ENCODE data around the gene GALNT9. TPM values are rescaled to one million over a fixed set of nuclear protein-coding genes. Genes with fewer than 3 reads are reported as not detected.
"Not testable (repeated sequence)": the region's sequence is repeated elsewhere in the genome, so short reads cannot be mapped to it uniquely, and the experiment has no call there.

The GALNT9 gene
- total and polyA plus RNA-seq, 2 donors = 0.91 to 1.5 TPM

DNA sequence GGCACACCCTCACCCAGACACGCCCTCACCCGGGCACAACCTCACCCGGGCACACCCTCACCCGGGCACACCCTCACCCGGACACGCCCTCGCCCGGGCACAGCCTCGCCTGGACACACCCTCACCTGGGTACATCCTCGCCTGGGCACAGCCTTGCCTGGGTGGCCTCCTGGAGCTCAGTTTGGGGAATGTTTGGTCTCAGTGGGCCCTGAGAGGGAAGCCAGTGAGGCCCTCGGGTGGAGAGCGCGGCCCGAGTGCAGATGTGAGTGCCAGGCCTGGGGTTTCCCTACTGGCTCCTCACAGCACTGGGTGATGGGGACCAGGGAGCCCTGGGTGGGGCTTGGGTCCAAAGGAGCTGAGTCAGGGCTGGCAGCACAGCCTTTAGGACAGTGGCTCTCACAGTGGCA lies 23.8 kb downstream of the GALNT9 start:
- no peak for DNase-seq (ENCODE audit: low read depth in 6 of 9, low spot score in 9 of 9)
- Histone ChIP-seq H3K9me3 (ENCODE audit: control insufficient read depth in 2 of 2, insufficient read depth in 1 of 2, low read length in 1 of 2) (peaks cover 0 to 19% of the 10 kb centered on the region in 2 donors), H3K4me3 (ENCODE audit: low read length in 2 of 2) (no peak overlapping the region), H3K27ac (ENCODE audit: low read depth in 1 of 2, low read length in 1 of 2) (no peak overlapping the region), H3K4me1 (ENCODE audit: control insufficient read depth in 2 of 2, insufficient read depth in 2 of 2, low read length in 2 of 2) (no peaks in the 10 kb centered on the region), H3K36me3 (ENCODE audit: control insufficient read depth in 2 of 2, insufficient read depth in 2 of 2, low read length in 1 of 2) (no peaks in the 10 kb centered on the region), H3K27me3 (ENCODE audit: control insufficient read depth in 2 of 2, insufficient read depth in 1 of 2, low read length in 1 of 2) (peaks cover 0 to 4% of the 10 kb centered on the region in 2 donors)
- 91% methylated on average over 14 of the region's 14 CpGs for WGBS

DNA sequence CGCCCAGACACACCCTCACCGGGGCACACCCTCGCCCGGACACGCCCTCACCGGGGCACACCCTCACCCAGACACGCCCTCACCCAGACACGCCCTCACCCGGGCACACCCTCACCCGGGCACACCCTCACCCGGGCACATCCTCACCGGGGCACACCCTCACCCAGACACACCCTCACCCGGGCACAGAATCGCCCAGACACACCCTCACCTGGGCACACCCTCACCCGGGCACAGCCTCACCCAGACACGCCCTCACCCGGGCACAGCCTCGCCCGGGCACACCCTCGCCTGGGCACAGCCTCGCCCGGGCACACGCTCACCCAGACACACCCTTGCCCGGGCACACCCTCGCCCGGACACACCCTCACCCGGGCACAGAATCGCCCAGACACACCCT lies 24.5 kb downstream of the GALNT9 start:
- H3K4me1 ChIP-seq (ENCODE audit: control insufficient read depth in 2 of 2, insufficient read depth in 2 of 2, low read length in 2 of 2); H3K36me3 ChIP-seq (ENCODE audit: control insufficient read depth in 2 of 2, insufficient read depth in 2 of 2, low read length in 1 of 2); H3K27ac ChIP-seq (ENCODE audit: low read depth in 1 of 2, low read length in 1 of 2); H3K4me3 ChIP-seq (ENCODE audit: low read length in 2 of 2); DNase-seq (ENCODE audit: low read depth in 6 of 9, low spot score in 9 of 9); H3K27me3 ChIP-seq (ENCODE audit: control insufficient read depth in 2 of 2, insufficient read depth in 1 of 2, low read length in 1 of 2): not testable (repeated sequence)
- WGBS = 100% methylated on average over 1 of the region's 28 CpGs
- peaks cover 0 to 16% of the 10 kb centered on the region in 2 donors for H3K9me3 ChIP-seq (ENCODE audit: control insufficient read depth in 2 of 2, insufficient read depth in 1 of 2, low read length in 1 of 2)

DNA sequence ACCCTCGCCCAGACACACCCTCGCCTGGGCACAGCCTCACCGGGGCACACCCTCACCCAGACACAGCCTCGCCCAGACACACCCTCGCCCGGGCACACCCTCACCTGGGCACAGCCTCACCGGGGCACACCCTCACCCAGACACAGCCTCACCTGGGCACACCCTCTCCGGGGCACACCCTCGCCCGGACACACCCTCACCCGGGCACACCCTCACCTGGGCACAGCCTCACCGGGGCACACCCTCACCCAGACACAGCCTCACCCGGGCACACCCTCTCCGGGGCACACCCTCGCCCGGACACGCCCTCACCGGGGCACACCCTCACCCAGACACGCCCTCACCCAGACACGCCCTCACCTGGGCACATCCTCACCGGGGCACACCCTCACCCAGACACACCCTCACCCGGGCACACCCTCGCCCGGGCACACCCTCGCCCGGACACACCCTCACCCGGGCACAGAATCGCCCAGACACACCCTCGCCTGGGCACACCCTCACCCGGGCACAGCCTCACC lies 25.5 kb downstream of the GALNT9 start:
- H3K4me1 ChIP-seq (ENCODE audit: control insufficient read depth in 2 of 2, insufficient read depth in 2 of 2, low read length in 2 of 2); H3K4me3 ChIP-seq (ENCODE audit: low read length in 2 of 2); H3K36me3 ChIP-seq (ENCODE audit: control insufficient read depth in 2 of 2, insufficient read depth in 2 of 2, low read length in 1 of 2); DNase-seq (ENCODE audit: low read depth in 6 of 9, low spot score in 9 of 9); H3K27ac ChIP-seq (ENCODE audit: low read depth in 1 of 2, low read length in 1 of 2); H3K27me3 ChIP-seq (ENCODE audit: control insufficient read depth in 2 of 2, insufficient read depth in 1 of 2, low read length in 1 of 2): not testable (repeated sequence)
- WGBS = no CpG with 5 or more reads among the region's 30 CpGs
- H3K9me3 ChIP-seq (ENCODE audit: control insufficient read depth in 2 of 2, insufficient read depth in 1 of 2, low read length in 1 of 2) = peaks cover 0 to 16% of the 10 kb centered on the region in 2 donors

DNA sequence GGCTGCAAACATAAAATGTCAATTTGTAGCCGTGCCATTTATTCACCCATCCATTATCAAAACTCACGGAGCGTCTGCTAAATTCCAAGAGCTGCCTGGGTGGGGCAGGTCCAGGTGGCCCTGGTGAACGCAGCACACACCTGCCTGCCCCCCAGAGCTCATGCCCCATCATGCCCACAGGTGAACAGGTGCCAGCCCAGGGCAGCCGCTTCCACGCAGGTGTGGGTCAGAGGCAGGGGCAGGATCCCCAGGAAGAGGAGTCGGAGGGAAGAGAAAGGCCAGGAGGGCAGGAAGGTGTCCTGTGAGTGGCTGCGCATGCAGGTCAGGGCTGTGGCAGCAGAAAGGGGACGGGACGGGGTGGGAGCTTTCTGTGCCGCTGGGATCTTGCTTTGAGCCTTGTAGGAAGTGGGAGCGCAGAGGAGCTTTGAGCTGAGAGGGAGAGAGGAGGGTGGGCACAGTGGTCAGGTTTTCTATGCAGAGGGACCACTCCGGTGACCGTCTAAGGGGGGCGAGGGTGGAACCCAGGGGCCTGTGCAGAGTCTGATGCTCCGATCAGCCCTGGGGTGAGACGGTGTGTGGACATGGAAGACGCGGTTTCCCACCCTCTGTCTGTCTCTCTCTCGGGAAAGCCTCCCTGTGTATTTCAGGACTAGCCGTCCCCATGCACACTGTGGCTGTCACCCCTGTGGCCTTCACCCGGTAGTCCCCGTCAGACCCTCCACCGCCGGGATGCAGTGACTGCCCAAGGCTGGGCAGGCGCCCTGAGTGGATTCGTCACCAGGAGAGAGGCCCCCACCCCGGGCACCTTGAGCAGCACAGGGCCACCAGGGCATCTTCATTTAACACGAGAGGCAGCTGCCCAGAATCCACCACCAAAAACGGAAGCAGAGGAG lies 26.7 kb downstream of the GALNT9 start:
- WGBS = 78% methylated on average over 30 of the region's 30 CpGs
- no peak for DNase-seq (ENCODE audit: low read depth in 6 of 9, low spot score in 9 of 9)
- Histone ChIP-seq H3K36me3 (ENCODE audit: control insufficient read depth in 2 of 2, insufficient read depth in 2 of 2, low read length in 1 of 2) (no peaks in the 10 kb centered on the region), H3K4me3 (ENCODE audit: low read length in 2 of 2) (no peak overlapping the region), H3K27ac (ENCODE audit: low read depth in 1 of 2, low read length in 1 of 2) (no peak overlapping the region), H3K4me1 (ENCODE audit: control insufficient read depth in 2 of 2, insufficient read depth in 2 of 2, low read length in 2 of 2) (no peaks in the 10 kb centered on the region), H3K27me3 (ENCODE audit: control insufficient read depth in 2 of 2, insufficient read depth in 1 of 2, low read length in 1 of 2) (no peaks in the 10 kb centered on the region), H3K9me3 (ENCODE audit: control insufficient read depth in 2 of 2, insufficient read depth in 1 of 2, low read length in 1 of 2) (peaks cover 2 to 16% of the 10 kb centered on the region in 2 donors)

DNA sequence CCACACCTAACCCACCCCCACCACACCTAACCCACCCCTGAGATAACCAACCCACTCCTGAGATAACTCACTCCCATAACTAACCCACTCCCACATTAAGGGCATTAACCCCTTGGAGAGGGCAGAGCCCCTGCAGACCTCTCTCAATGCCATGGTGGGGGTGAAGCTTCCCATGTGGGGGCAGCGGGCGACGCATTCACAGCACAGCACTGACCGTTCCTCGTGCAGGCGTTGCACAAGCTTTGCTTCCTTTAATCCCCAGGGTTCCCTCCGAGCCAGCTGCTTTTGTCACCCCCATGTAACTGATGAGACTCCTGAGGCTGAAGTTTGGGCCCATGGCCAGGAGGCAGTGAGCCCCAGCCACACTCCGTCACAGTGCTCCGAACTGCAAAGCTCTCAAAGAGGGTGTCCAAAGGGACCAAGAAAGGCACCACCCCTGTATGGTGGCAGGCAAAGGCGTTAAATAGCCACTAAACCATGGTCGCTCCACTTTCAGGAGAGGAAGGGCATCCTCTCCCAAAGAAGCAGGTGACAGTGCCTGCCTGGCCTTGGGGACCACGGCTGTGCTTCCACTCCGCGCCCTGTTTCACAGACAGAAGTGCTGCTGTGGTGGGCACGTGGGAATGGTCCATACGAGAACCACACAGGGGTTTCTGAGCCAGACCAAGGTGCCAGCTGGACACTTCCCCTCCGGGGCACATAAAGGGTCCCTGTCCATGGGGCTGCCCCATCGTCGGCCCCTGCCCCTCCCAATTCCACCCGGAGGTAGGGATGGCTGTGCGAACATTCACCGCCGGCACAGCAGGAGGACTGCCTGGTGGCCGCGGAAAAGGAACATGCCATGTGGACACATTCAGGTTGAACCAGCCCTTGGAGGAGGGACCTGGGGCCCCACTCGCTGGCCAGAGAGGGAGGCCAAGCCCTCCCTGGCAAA lies 28.3 kb downstream of the GALNT9 start:
- Histone ChIP-seq H3K9me3 (ENCODE audit: control insufficient read depth in 2 of 2, insufficient read depth in 1 of 2, low read length in 1 of 2) (peaks cover 2 to 13% of the 10 kb centered on the region in 2 donors), H3K27ac (ENCODE audit: low read depth in 1 of 2, low read length in 1 of 2) (no peak overlapping the region), H3K36me3 (ENCODE audit: control insufficient read depth in 2 of 2, insufficient read depth in 2 of 2, low read length in 1 of 2) (no peaks in the 10 kb centered on the region), H3K27me3 (ENCODE audit: control insufficient read depth in 2 of 2, insufficient read depth in 1 of 2, low read length in 1 of 2) (no peaks in the 10 kb centered on the region), H3K4me1 (ENCODE audit: control insufficient read depth in 2 of 2, insufficient read depth in 2 of 2, low read length in 2 of 2) (no peaks in the 10 kb centered on the region), H3K4me3 (ENCODE audit: low read length in 2 of 2) (no peak overlapping the region)
- DNase-seq (ENCODE audit: low read depth in 6 of 9, low spot score in 9 of 9) = no peak
- WGBS = 80% methylated on average over 26 of the region's 26 CpGs

DNA sequence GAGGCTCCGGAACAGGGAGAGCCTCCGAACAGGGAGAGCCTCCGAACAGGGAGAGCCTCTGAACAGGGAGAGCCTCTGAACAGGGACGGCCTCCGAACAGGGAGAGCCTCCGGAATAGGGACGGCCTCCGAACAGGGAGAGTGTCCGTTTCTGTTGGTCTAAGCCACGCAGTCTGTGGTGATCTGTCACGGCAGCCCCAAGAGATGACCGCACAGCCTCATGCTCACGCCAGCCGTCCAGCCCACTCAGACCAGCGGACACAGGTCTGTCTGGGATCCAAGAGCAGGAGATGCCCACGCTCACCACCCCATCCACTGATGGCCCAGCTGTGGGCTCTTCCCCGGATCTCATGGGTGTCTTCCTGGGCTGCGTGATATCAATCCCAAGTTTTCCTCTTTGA lies 33.3 kb downstream of the GALNT9 start:
- H3K27ac ChIP-seq (ENCODE audit: low read depth in 1 of 2, low read length in 1 of 2) = no peak overlapping the region
- no peak for DNase-seq (ENCODE audit: low read depth in 6 of 9, low spot score in 9 of 9)
- WGBS = 97% methylated on average over 18 of the region's 18 CpGs
- no peaks in the 10 kb centered on the region for H3K4me1 ChIP-seq (ENCODE audit: control insufficient read depth in 2 of 2, insufficient read depth in 2 of 2, low read length in 2 of 2)
- peaks cover 10 to 27% of the 10 kb centered on the region in 2 donors for H3K9me3 ChIP-seq (ENCODE audit: control insufficient read depth in 2 of 2, insufficient read depth in 1 of 2, low read length in 1 of 2)
- no peak overlapping the region for H3K4me3 ChIP-seq (ENCODE audit: low read length in 2 of 2)
- H3K27me3 ChIP-seq (ENCODE audit: control insufficient read depth in 2 of 2, insufficient read depth in 1 of 2, low read length in 1 of 2) = no peaks in the 10 kb centered on the region
- no peaks in the 10 kb centered on the region for H3K36me3 ChIP-seq (ENCODE audit: control insufficient read depth in 2 of 2, insufficient read depth in 2 of 2, low read length in 1 of 2)

DNA sequence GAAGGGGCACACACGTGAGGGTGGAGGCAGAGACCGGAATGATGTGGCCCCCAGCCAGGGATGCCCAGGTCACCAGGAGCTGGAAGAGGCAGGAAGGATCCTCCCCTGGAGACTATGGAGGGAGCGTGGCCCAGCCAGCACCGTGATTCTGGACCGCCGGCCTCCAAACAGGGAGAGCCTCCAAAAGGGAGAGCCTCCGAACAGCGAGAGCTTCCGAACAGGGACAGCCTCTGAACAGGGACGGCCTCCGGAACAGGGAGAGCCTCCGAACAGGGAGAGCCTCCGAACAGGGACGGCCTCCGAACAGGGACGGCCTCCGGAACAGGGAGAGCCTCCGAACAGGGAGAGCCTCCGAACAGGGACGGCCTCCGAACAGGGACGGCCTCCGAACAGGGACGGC lies 33.8 kb downstream of the GALNT9 start:
- not testable (repeated sequence) for H3K36me3 ChIP-seq (ENCODE audit: control insufficient read depth in 2 of 2, insufficient read depth in 2 of 2, low read length in 1 of 2); DNase-seq (ENCODE audit: low read depth in 6 of 9, low spot score in 9 of 9); H3K4me1 ChIP-seq (ENCODE audit: control insufficient read depth in 2 of 2, insufficient read depth in 2 of 2, low read length in 2 of 2); H3K27me3 ChIP-seq (ENCODE audit: control insufficient read depth in 2 of 2, insufficient read depth in 1 of 2, low read length in 1 of 2); H3K27ac ChIP-seq (ENCODE audit: low read depth in 1 of 2, low read length in 1 of 2); H3K4me3 ChIP-seq (ENCODE audit: low read length in 2 of 2)
- peaks cover 10 to 27% of the 10 kb centered on the region in 2 donors for H3K9me3 ChIP-seq (ENCODE audit: control insufficient read depth in 2 of 2, insufficient read depth in 1 of 2, low read length in 1 of 2)
- 97% methylated on average over 24 of the region's 24 CpGs for WGBS

DNA sequence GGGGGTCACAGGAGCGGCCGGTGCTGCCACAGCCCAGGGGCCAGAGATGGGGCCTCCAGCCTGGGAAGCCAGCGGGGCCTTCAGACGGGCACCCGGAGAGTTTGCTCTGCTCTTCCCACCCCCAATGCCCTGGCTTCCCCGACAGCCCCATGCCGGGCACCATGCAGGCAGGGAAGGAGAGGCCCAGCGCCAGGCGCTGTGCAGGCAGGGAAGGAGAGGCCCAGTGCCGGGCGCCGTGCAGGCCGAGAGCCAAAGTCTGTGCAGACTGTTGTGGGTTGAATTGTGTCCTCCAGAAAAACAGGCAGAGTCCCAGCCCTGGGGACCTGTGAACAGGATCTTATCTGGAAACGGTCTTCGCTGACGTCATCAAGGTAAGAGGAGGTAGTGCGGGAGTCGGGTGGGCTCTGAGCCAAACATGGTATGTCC lies 34.3 kb downstream of the GALNT9 start:
- Histone ChIP-seq H3K27ac (ENCODE audit: low read depth in 1 of 2, low read length in 1 of 2) (no peak overlapping the region), H3K4me1 (ENCODE audit: control insufficient read depth in 2 of 2, insufficient read depth in 2 of 2, low read length in 2 of 2) (no peaks in the 10 kb centered on the region), H3K36me3 (ENCODE audit: control insufficient read depth in 2 of 2, insufficient read depth in 2 of 2, low read length in 1 of 2) (no peaks in the 10 kb centered on the region), H3K27me3 (ENCODE audit: control insufficient read depth in 2 of 2, insufficient read depth in 1 of 2, low read length in 1 of 2) (no peaks in the 10 kb centered on the region), H3K9me3 (ENCODE audit: control insufficient read depth in 2 of 2, insufficient read depth in 1 of 2, low read length in 1 of 2) (peaks cover 10 to 27% of the 10 kb centered on the region in 2 donors), H3K4me3 (ENCODE audit: low read length in 2 of 2) (no peak overlapping the region)
- 95% methylated on average over 18 of the region's 18 CpGs for WGBS
- DNase-seq (ENCODE audit: low read depth in 6 of 9, low spot score in 9 of 9) = no peak
